Activated CD4-positive, alpha-beta T cell treated with anti-CD3 and anti-CD28 coated beads, Interleukin-2, amount 10 ng/mL, durations not matched to agents 24 days and 14 days (primary cell): ENCODE data around the gene ASCL1. TPM values are rescaled to one million over a fixed set of nuclear protein-coding genes. Genes with fewer than 3 reads are reported as not detected.

Experiments used
- DNase-seq: peaks from one replicate; pipeline ENCODE4 v3.0.0; 2022
- H3K27ac Mint-ChIP-seq: one replicate; pipeline ENCODE4 v1.8.0; 2022; ENCODE audit warnings: mild to moderate bottlenecking, mixed read lengths
- H3K27me3 Mint-ChIP-seq: one replicate; pipeline ENCODE4 v1.8.0; 2022; ENCODE audit warnings: mixed read lengths
- H3K36me3 Mint-ChIP-seq: one replicate; pipeline ENCODE4 v1.8.0; 2022; ENCODE audit warnings: low read depth, mild to moderate bottlenecking, mixed read lengths
- H3K4me1 Mint-ChIP-seq: one replicate; pipeline ENCODE4 v1.8.0; 2021; ENCODE audit warnings: mixed read lengths
- H3K4me3 Mint-ChIP-seq: one replicate; pipeline ENCODE4 v1.8.0; 2022; ENCODE audit warnings: mild to moderate bottlenecking, moderate library complexity, mixed read lengths
- H3K9me3 Mint-ChIP-seq: one replicate; pipeline ENCODE4 v1.8.0; 2021; ENCODE audit warnings: mixed read lengths
- intact Hi-C: fragments of 100-400 bp; cut with micrococcal nuclease; formaldehyde crosslinking; loops from one replicate; pipeline ENCODE4 v1.15.1; 2023
- total RNA-seq: library from RNA; stranded (reverse); gene quantifications from 2 replicates; pipeline ENCODE4 v1.2.3, GENCODE V29; 2022

ASCL1 gene
- total RNA-seq, 1 donor from 2014 or later, result 0.07 TPM

DNA sequence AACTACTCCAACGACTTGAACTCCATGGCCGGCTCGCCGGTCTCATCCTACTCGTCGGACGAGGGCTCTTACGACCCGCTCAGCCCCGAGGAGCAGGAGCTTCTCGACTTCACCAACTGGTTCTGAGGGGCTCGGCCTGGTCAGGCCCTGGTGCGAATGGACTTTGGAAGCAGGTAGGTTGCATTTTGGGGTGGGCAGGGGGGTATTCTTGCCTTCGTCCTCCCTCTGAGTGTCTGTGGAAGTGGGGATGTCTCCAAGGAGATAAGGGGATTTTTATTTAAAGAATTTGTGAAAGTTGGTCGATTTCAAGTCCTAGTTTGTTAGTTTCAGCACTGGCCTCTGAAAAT lies 1.3 kb downstream of the ASCL1 start:
- Mint-ChIP-seq H3K27ac (no peak overlapping the region), H3K4me1 (peaks cover 34% of the 10 kb centered on the region), H3K4me3 (peak overlapping the region; percentile 56), H3K9me3 (peaks cover 15% of the 10 kb centered on the region), H3K27me3 (peaks cover 86% of the 10 kb centered on the region), H3K36me3 (no peaks in the 10 kb centered on the region)
- DNase-seq, result no peak
- intact Hi-C loops, result no loop called here

DNA sequence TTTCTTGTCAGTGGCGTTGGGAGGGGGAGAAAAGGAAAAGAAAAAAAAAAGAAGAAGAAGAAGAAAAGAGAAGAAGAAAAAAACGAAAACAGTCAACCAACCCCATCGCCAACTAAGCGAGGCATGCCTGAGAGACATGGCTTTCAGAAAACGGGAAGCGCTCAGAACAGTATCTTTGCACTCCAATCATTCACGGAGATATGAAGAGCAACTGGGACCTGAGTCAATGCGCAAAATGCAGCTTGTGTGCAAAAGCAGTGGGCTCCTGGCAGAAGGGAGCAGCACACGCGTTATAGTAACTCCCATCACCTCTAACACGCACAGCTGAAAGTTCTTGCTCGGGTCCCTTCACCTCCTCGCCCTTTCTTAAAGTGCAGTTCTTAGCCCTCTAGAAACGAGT lies 1.9 kb downstream of the ASCL1 start:
- Mint-ChIP-seq H3K9me3 (peaks cover 18% of the 10 kb centered on the region), H3K4me3 (peak overlapping the region; percentile 6), H3K27me3 (peaks cover 88% of the 10 kb centered on the region), H3K27ac (no peak overlapping the region), H3K4me1 (peaks cover 28% of the 10 kb centered on the region), H3K36me3 (no peaks in the 10 kb centered on the region)
- intact Hi-C loops, result no loop called here
- DNase-seq, result peak; percentile 54

DNA sequence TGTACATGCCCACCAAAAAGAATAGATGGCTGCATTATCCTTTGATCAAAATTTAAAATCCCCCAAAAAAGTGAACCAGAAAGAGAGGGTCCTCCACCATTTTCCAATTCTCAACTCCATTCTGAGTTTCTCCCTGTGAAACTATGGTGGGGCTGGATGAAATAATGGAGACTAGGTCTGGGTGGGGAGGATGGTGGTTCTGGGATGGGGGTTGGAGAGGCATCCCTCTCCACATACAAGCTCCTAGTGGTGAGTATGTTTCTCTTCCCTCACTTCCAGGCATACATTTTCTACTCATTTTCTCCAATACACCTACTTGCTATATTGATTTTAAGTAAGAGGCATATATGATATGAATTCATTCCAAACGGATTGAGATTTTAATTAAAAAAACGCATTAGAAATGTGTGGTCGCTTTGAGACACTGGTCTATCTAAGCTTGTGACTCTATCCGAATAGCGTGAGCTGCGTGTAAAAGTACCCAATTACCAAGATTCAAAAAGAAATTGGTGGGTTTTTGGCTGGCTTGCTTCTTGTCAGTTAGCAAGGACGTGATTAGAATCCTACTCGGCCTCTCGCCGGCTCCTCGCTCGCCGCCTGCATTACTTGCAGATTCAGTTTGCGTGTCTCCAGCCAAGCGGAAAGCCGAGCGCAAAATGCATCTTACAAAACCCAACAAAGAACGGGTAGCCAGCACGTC lies 3.4 kb downstream of the ASCL1 start:
- peaks cover 31% of the 10 kb centered on the region for H3K4me1 Mint-ChIP-seq

DNA sequence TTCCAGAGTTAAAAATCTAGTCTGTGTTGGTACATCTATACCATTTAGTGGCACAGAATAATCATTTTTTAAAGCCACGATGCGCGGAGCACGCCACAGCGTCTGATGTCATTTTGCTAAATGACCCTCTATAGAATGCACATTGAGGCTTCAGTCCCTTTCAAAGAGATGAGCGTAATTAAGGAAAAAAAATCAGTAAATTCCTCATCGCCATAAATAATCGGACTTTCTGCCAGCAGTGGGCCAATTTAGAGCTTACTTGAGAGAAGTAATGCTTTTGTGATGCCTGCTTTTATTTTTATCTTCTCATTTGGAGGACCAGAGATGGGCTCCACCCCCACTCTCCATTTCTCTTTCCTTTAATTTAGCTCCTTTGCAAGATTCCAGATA lies 4.0 kb downstream of the ASCL1 start:
- H3K36me3 Mint-ChIP-seq, result peaks cover 2% of the 10 kb centered on the region
- H3K4me1 Mint-ChIP-seq, result peaks cover 31% of the 10 kb centered on the region
- no peak overlapping the region for H3K4me3 Mint-ChIP-seq
- H3K9me3 Mint-ChIP-seq, result peaks cover 18% of the 10 kb centered on the region
- H3K27ac Mint-ChIP-seq, result no peak overlapping the region
- intact Hi-C loops, result no loop called here
- no peak for DNase-seq
- peaks cover 87% of the 10 kb centered on the region for H3K27me3 Mint-ChIP-seq

More for the DNA sequence above, 3.4 kb downstream of the ASCL1 start:
- DNase-seq, result peak; percentile 54
- intact Hi-C loops, result no loop called here
- peaks cover 2% of the 10 kb centered on the region for H3K36me3 Mint-ChIP-seq
- peaks cover 88% of the 10 kb centered on the region for H3K27me3 Mint-ChIP-seq
- H3K4me3 Mint-ChIP-seq, result no peak overlapping the region
- peaks cover 18% of the 10 kb centered on the region for H3K9me3 Mint-ChIP-seq
- no peak overlapping the region for H3K27ac Mint-ChIP-seq

DNA sequence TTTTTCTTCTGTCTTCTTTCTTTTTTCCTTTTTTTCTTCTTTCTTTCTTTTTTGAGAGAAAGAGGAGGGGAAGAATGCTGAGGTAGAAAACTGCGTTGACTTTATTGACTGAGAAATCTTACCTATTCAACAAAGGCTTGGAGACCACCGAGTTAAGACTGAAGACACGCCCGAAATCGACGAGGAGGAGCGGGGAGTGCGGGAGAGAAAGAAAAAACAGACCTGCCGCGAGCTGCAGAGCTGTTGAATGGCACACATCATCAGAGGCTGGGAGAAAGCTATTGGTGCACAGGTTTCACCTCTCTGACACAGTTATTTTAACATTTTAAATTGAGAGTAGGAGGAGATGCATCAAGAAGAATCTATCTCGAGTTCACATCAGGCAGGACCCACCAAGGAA lies 5.1 kb downstream of the ASCL1 start:
- Mint-ChIP-seq H3K27ac (no peak overlapping the region), H3K9me3 (peaks cover 18% of the 10 kb centered on the region), H3K4me3 (peak overlapping the region; percentile 6), H3K27me3 (peaks cover 89% of the 10 kb centered on the region), H3K4me1 (peaks cover 26% of the 10 kb centered on the region), H3K36me3 (peaks cover 2% of the 10 kb centered on the region)
- intact Hi-C loops, result no loop called here
- DNase-seq, result no peak

DNA sequence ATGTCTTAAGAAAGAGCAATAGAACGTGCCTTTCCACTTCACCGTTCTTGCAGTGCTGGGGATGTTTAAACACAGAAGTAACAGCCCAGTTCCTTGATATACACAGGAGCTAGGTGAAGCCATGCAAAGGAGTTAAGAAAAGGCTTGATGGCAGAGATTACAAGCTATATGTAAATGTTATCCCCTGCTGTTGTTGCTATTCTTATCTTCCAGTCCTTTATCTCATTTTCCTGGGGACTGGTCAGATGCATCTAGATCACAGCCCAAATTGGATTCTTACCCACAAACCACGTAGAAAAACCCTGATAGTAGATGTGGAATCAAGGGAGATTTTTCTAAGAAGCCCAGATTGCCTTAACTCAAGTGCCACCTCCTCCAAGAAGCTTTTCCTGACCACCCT lies 5.5 kb downstream of the ASCL1 start:
- no peak overlapping the region for H3K4me3 Mint-ChIP-seq
- peaks cover 18% of the 10 kb centered on the region for H3K9me3 Mint-ChIP-seq
- peaks cover 89% of the 10 kb centered on the region for H3K27me3 Mint-ChIP-seq
- peaks cover 25% of the 10 kb centered on the region for H3K4me1 Mint-ChIP-seq
- peaks cover 2% of the 10 kb centered on the region for H3K36me3 Mint-ChIP-seq
- intact Hi-C loops, result no loop called here
- no peak overlapping the region for H3K27ac Mint-ChIP-seq
- DNase-seq, result no peak

DNA sequence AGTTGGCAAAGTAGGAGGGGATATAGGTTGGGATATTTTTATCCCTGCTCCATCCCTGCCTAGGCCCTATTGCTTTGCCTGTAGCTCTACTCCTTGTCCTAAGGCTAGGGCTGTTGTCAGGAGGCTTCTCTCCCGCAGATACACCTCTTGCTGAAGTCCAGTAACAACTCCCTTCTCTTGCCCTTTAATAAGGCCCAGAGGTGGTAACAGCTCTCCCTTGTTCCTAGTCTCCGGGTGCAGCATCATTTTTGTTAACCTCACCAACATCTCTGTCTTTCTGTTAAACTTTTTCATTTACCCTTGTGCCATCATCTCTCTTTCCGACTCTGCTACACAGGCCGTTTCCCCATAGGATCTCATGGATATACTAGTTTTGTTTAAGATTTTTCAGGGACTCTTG lies 6.3 kb downstream of the ASCL1 start:
- Mint-ChIP-seq H3K27ac (no peak overlapping the region), H3K4me3 (no peak overlapping the region), H3K27me3 (peaks cover 91% of the 10 kb centered on the region), H3K4me1 (peaks cover 23% of the 10 kb centered on the region), H3K36me3 (peaks cover 2% of the 10 kb centered on the region), H3K9me3 (peaks cover 18% of the 10 kb centered on the region)
- intact Hi-C loops, result no loop called here
- DNase-seq, result no peak

DNA sequence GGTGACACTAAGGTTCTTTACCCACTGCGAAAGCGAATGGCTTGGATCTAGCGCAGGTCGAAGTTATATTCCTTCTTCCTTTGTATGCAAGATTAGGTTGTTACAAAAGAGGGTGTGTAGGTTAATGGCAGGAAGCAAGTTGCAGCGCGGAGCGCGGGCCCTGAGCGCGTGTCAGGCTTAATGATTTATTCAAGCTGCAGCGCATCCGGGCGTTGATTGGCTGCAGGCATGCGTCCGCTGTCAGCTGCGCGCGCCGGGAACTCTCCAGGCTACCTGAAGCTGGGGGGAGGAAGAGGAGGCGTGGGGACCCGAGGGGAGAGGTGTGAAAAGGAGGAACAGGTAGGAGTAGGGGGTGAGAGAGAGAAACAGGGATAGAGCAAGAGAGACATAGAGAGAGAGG lies 7.4 kb downstream of the ASCL1 start:
- Mint-ChIP-seq H3K4me1 (peaks cover 18% of the 10 kb centered on the region), H3K27me3 (peaks cover 84% of the 10 kb centered on the region), H3K36me3 (peaks cover 2% of the 10 kb centered on the region), H3K27ac (no peak overlapping the region), H3K9me3 (peaks cover 18% of the 10 kb centered on the region), H3K4me3 (peak overlapping the region; percentile 80)
- intact Hi-C loops, result no loop called here
- DNase-seq, result peak; percentile 74

DNA sequence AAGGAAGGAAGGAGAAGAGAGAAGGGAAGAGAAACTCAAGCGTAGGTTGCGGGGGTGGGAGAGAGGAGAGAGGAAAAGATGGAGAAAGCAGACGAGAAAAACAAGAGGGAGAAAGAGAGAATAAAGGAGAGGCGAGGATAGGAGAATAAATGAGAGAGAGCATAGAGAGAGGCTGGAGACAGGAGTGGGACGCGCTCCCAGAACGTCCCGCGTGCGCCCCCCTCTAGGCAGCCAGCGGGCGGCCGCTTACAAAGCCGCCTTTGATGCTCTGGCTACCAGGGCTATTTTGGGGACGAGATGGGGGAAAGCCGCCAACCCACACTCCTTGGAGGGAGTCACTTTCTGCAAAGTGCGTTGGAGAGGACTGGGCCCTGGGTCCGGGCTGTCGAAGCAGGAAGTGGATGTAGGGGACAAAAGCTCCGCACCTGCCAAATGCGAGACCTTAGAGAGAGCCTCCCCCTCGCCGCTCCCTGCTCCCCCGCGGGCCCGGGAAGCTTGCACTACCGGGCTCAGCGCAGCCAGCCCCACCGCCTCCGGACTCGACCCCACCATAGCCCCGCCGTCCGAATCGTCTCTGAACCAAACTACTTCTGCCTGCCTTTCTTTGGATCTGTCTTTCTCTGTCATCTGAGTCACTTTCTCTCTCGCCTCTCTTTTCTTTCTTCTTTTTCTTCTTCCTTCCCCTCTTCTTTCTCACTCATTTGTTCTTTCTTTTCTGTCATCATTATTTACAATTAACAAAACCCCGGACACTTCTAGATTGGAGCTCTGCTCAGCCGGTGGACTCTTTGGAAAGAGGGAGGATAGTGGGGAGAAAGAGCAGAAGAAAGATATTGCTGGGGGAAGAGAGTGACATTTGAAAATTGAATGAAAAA lies 8.0 kb downstream of the ASCL1 start:
- peaks cover 18% of the 10 kb centered on the region for H3K4me1 Mint-ChIP-seq
- peak overlapping the region; percentile 80 for H3K4me3 Mint-ChIP-seq
- no peak for DNase-seq
- peaks cover 18% of the 10 kb centered on the region for H3K9me3 Mint-ChIP-seq
- peaks cover 2% of the 10 kb centered on the region for H3K36me3 Mint-ChIP-seq
- peaks cover 82% of the 10 kb centered on the region for H3K27me3 Mint-ChIP-seq
- intact Hi-C loops, result no loop called here
- H3K27ac Mint-ChIP-seq, result peak overlapping the region; percentile 44

DNA sequence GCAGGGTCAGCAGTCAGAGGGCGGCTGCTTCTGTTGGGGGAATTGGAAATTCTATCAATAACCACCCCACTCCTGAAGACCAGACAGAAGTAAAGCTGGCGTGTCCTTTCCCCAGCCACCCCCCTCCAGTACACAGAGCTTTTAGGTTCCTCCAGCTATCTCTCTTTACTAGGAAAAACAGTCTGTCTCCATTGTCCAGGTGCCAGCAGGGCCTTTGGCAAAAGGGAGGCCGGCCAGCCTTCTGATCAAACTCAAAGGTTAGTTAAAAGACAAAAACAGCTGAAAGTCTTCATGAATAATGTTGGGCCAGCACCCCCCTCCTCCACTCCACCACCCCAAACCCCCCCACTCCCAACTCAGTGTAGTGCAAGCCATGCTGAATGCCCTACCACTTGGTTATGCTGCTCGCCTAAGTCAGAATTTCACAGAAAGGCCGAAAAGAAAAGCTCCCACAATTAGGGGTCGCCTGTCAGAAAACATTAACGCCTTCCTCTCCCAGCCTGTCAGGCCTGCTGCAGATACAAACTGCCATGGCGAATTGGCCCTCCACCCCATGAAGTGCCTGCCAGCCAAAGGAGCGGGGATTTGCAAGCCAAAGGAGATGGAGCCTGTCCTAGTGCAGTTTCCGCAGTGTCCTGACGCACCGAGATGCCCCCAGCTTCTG lies 8.9 kb downstream of the ASCL1 start:
- Mint-ChIP-seq H3K36me3 (peaks cover 2% of the 10 kb centered on the region), H3K9me3 (peaks cover 18% of the 10 kb centered on the region), H3K27ac (no peak overlapping the region), H3K4me1 (peaks cover 18% of the 10 kb centered on the region), H3K4me3 (no peak overlapping the region), H3K27me3 (peaks cover 79% of the 10 kb centered on the region)
- no peak for DNase-seq
- intact Hi-C loops, result no loop called here

DNA sequence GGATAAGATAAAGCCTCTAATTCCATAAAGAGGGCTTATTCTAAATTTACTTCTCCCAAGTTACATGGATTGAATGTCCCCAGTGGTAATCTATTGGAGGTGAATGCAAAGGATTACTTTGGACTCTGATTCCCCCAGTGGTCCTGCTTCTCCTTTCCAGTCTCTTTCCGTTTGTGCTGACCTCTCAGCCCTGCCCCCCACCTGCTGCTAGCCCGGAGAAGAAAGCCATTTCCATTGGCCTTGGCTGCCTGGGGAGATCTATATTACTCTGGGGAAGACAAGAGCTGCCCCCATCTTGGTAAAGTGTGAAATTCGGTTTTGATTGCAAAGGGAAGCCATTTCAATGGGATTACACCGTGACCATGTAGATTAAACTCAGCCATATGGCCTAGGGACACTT lies 13.3 kb downstream of the ASCL1 start:
- no peak for DNase-seq
- H3K27me3 Mint-ChIP-seq, result peaks cover 46% of the 10 kb centered on the region
- H3K27ac Mint-ChIP-seq, result no peak overlapping the region
- intact Hi-C loops, result no loop called here
- no peak overlapping the region for H3K4me3 Mint-ChIP-seq
- H3K36me3 Mint-ChIP-seq, result peaks cover under 1% of the 10 kb centered on the region
- no peaks in the 10 kb centered on the region for H3K9me3 Mint-ChIP-seq
- peaks cover 1% of the 10 kb centered on the region for H3K4me1 Mint-ChIP-seq

DNA sequence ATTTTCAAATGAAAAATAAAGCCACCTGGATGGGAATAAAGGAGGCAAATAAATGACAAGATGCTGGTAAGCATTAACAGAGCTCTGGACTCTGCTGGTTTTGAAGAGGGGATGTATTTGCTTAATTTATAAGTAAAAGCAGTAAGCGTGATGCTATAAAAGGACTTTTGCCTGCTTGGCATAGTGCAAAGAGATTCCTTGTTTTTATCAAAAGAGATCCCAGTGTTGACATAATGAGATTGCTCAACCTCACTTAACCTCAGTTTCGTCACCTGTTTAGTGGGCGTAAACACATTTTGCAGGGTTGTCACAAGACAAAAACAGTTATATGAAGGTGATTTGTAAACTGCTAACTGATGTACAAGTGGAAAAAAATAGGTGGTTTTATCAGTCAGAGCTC lies 13.8 kb downstream of the ASCL1 start:
- Mint-ChIP-seq H3K9me3 (no peaks in the 10 kb centered on the region), H3K4me3 (no peak overlapping the region), H3K27ac (no peak overlapping the region), H3K4me1 (no peaks in the 10 kb centered on the region), H3K27me3 (peaks cover 43% of the 10 kb centered on the region), H3K36me3 (no peaks in the 10 kb centered on the region)
- intact Hi-C loops, result no loop called here
- no peak for DNase-seq

DNA sequence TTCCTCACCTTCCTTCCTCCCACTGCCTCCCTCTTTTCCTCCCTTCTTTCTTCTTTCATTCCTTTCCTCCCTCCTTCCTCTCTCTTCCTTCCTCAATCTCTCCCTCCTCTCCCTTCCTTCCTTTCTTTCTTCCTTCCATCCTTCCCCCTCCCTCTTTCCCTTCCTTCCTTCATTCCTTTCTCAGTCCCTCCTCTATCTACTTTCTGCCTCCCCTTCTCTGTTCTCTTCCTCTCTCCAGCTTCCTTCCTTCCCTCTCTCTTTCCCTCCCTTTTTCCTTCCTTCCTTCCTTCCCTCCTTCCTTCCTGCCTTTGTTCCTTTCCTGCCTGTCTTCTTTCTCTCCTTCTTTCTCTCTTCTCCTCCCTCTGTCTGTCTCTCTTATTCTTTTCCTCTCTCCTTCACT lies 16.1 kb downstream of the ASCL1 start:
- peaks cover 22% of the 10 kb centered on the region for H3K27me3 Mint-ChIP-seq
- no peak overlapping the region for H3K27ac Mint-ChIP-seq
- no peak overlapping the region for H3K4me3 Mint-ChIP-seq
- H3K4me1 Mint-ChIP-seq, result no peaks in the 10 kb centered on the region
- DNase-seq, result no peak
- intact Hi-C loops, result no loop called here
- H3K36me3 Mint-ChIP-seq, result no peaks in the 10 kb centered on the region
- no peaks in the 10 kb centered on the region for H3K9me3 Mint-ChIP-seq

DNA sequence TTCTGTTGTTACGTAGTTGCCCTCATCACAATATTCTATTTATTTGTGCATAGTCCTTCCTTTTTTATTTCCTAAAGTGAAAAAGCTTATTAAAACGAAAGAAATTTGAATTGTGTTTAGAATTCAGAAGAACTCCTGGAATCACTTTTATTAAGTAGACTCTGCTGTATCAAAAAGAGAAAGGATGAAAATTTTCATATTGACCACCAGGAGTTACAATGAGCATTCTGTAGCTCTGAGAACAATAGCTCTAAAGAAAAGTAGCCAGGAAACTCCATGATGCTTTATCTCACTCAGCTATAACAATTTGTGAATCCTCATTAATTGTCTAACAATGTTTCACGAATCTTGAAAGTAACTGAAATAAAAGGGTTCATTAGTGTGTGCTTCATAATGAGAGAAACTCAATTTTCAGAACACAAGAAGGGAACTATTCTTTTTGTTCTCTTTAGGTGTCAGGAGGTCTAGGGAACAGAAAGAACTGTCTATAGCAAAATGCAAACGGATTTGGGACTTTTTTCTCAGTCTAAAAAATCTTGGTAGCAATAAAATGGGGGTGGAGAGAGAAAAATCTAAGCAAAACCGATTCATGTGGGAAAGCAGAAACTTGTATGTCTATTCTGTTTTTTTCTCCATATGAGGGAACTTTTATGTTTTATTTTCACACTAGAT lies 19.3 kb downstream of the ASCL1 start:
- Mint-ChIP-seq H3K27me3 (peaks cover 8% of the 10 kb centered on the region), H3K27ac (no peak overlapping the region), H3K36me3 (no peaks in the 10 kb centered on the region), H3K4me3 (no peak overlapping the region), H3K4me1 (no peaks in the 10 kb centered on the region), H3K9me3 (no peaks in the 10 kb centered on the region)
- no peak for DNase-seq
- intact Hi-C loops, result no loop called here
